PFSK-1 (cell line): ENCODE results near the gene OPA1.

Source experiments
- FOXP2 ChIP-seq: optimal IDR thresholded peaks from 2 replicates; pipeline ENCODE3; 2011; ENCODE audit warnings: borderline replicate concordance, control low read depth, inconsistent platforms; ENCODE audit not compliant: insufficient read depth; ENCODE audit errors: extremely low read length, extremely low read depth
- POLR2AphosphoS5 ChIP-seq: IDR thresholded peaks from 2 replicates; pipeline ENCODE4 v1.6.1; 2012; ENCODE audit warnings: low read depth, mild to moderate bottlenecking, control low read depth, low read length, moderate library complexity
- SIN3A ChIP-seq: IDR thresholded peaks from 2 replicates; pipeline ENCODE4 v1.6.1; 2012; ENCODE audit warnings: mild to moderate bottlenecking, low read length, moderate library complexity, borderline replicate concordance; ENCODE audit not compliant: insufficient read depth
- TAF1 ChIP-seq: IDR thresholded peaks from 2 replicates; pipeline ENCODE4 v1.6.1; 2012; ENCODE audit warnings: low read length, control low read depth, borderline replicate concordance; ENCODE audit not compliant: insufficient read depth
- TF ChIP-seq, protein P1 (sequence below), 2 experiments: IDR thresholded peaks; 2 replicates each; pipeline versions ENCODE4 v1.6.1 to v1.8.0; 2011 to 2012; ENCODE audit warnings: low read depth in 2 of 2, low read length in 2 of 2, control low read depth in 1 of 2, inconsistent platforms in 1 of 2, mild to moderate bottlenecking in 1 of 2, moderate library complexity in 1 of 2; ENCODE audit not compliant: insufficient read depth in 1 of 2

Gene OPA1

DNA sequence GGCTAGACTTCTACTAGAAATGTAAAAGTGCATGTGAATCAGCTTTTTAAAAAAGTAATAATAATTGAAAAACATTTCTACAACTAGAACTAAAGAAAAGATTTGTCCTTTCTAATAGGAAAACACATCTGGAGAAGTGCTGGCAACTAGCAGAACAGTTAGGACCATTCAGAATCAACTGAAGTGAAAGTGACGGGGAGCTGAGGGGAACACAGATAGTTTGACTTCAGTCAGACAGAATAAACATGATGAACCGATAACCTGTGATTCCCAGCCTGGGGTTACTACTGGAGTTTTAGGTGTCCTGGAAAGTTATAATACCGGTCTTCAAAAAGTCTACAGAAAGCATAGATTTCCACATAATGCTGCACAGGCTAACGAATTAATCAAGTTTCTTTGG, 28.1 kb downstream of the OPA1 start:
- TF ChIP-seq POLR2AphosphoS5 (no peak), TAF1 (no peak), FOXP2 (no peak)

DNA sequence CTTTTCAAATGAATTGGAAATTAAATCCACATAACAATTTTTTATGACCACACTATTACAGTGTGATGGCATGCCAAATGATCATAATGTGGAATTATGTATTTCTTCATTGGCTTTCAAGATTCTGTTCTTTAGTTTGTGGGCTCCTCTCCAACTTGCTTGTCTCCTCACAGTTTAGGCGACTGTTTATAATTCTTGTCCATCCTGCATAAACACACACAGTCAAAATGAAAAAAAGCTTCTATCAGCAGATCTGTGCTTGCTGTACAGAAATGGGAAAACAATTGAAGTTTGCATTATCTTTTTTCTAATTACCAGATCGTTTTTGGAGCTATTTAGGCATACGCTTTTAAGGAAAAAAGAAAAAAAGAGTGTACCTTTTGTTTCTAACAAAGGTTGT, 37.0 kb downstream of the OPA1 start:
- TF ChIP-seq SIN3A (no peak), FOXP2 (no peak), POLR2AphosphoS5 (no peak), TAF1 (no peak)
- TF ChIP-seq, protein P1, sequence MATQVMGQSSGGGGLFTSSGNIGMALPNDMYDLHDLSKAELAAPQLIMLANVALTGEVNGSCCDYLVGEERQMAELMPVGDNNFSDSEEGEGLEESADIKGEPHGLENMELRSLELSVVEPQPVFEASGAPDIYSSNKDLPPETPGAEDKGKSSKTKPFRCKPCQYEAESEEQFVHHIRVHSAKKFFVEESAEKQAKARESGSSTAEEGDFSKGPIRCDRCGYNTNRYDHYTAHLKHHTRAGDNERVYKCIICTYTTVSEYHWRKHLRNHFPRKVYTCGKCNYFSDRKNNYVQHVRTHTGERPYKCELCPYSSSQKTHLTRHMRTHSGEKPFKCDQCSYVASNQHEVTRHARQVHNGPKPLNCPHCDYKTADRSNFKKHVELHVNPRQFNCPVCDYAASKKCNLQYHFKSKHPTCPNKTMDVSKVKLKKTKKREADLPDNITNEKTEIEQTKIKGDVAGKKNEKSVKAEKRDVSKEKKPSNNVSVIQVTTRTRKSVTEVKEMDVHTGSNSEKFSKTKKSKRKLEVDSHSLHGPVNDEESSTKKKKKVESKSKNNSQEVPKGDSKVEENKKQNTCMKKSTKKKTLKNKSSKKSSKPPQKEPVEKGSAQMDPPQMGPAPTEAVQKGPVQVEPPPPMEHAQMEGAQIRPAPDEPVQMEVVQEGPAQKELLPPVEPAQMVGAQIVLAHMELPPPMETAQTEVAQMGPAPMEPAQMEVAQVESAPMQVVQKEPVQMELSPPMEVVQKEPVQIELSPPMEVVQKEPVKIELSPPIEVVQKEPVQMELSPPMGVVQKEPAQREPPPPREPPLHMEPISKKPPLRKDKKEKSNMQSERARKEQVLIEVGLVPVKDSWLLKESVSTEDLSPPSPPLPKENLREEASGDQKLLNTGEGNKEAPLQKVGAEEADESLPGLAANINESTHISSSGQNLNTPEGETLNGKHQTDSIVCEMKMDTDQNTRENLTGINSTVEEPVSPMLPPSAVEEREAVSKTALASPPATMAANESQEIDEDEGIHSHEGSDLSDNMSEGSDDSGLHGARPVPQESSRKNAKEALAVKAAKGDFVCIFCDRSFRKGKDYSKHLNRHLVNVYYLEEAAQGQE (IDR thresholded peaks at IDR 0.05; ENCODE audit: insufficient read depth in 1 of 2, low read depth in 2 of 2, low read length in 2 of 2), result no peak

DNA sequence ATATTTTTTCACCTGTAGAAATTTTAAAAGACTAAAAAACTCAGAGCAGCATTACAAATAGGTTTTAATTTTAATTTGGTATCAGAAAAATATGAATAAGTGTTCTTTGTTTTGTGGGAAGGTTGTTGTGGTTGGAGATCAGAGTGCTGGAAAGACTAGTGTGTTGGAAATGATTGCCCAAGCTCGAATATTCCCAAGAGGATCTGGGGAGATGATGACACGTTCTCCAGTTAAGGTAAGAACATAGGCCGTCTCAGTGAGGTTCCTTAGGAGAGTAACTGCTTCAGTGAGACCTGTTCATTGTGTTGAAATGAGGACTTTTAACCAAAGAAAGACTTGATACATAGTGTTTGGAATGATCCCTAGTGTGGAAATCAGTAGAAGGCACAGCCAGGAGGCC, 44.8 kb downstream of the OPA1 start:
- TF ChIP-seq, protein P1 (IDR thresholded peaks at IDR 0.05; ENCODE audit: insufficient read depth in 1 of 2, low read depth in 2 of 2, low read length in 2 of 2), result no peak
- TF ChIP-seq POLR2AphosphoS5 (no peak), SIN3A (no peak), TAF1 (no peak), FOXP2 (no peak)

DNA sequence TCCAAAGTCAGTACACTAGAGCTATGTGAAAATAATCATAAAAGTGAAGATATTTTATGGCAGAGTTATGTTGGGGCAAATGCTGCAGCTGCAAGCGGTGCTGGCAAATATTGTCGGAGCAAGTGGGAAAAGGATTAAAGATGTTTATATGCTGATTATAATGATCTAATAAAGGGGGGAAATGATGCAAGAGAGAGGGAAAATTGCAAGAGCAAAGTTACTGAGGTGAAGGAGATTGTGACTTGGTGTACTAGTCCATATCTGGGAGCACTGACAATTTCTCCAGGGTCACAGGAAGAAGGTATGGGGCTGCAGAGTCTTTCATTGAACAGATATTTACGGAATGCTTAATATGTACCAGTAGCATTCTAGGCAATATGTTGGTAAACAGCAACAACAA, 45.8 kb downstream of the OPA1 start:
- TF ChIP-seq SIN3A (no peak), TAF1 (no peak), POLR2AphosphoS5 (no peak), FOXP2 (no peak)
- TF ChIP-seq, protein P1 (IDR thresholded peaks at IDR 0.05; ENCODE audit: insufficient read depth in 1 of 2, low read depth in 2 of 2, low read length in 2 of 2), result no peak

DNA sequence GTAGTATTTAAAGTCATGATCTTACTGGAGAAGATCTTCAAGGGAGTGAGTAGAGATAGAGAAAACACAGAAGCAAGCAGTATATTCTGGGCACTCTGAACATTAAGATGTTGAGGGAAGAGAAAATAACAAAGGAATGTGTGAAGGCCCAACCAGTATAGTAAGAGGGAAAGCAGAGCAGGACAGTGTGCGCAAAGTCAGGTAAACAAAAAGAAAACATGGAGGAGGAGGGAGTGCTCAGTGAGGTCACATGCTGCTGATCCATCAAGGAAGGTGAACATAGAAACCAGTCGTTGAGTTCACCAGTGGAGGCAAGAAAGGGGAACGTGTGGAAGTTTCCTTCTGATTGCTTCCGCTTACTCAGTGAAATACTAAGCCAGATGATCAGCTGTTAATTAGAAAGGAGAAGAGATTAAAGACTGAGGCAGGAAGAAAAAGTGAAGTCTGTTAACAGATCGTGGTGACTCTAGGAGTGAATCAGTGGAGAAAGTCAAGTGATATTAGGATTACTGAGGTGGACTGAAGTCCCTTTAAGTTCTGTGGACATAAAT, 47.2 kb downstream of the OPA1 start:
- no peak for TF ChIP-seq TAF1
- TF ChIP-seq FOXP2, result no peak
- TF ChIP-seq, protein P1 (IDR thresholded peaks at IDR 0.05; ENCODE audit: insufficient read depth in 1 of 2, low read depth in 2 of 2, low read length in 2 of 2), result no peak
- no peak for TF ChIP-seq SIN3A
- TF ChIP-seq POLR2AphosphoS5, result no peak
